DND-41 (cell line): Measurements from ENCODE around the gene FOXP4.

ENCODE experiments used
- ATAC-seq: fragments of 200-7000 bp; cut with Tn5 transposase; 3 replicates; pipeline ENCODE4 v1.9.1; 2021; ENCODE audit warnings: low read depth; ENCODE audit not compliant: insufficient read depth
- DNase-seq: peaks from one replicate; pipeline ENCODE4 v3.0.0-alpha.2; 2020
- H2AFZ ChIP-seq: 2 replicates; pipeline ENCODE4 v1.6.0; 2012; ENCODE audit warnings: low read depth, low read length
- H3K27ac ChIP-seq: 2 replicates; pipeline ENCODE4 v1.5.1; 2012; ENCODE audit warnings: low read length, inconsistent platforms
- H3K27me3 ChIP-seq: fragments of 200-600 bp; sonication (generic); 2 replicates; pipeline ENCODE4 v1.6.0; 2012; ENCODE audit warnings: low read length, mild to moderate bottlenecking, inconsistent platforms; ENCODE audit not compliant: insufficient read depth, poor library complexity
- H3K36me3 ChIP-seq: 2 replicates; pipeline ENCODE4 v1.5.1; 2012; ENCODE audit warnings: low read length, inconsistent platforms; ENCODE audit not compliant: insufficient read depth
- H3K4me1 ChIP-seq: 2 replicates; pipeline ENCODE4 v1.5.1; 2012; ENCODE audit warnings: mild to moderate bottlenecking, low read length; ENCODE audit not compliant: insufficient read depth
- H3K4me2 ChIP-seq: 2 replicates; pipeline ENCODE4 v1.6.0; 2012; ENCODE audit warnings: mild to moderate bottlenecking, moderate library complexity, low read length, inconsistent platforms; ENCODE audit not compliant: insufficient read depth
- H3K4me3 ChIP-seq, 2 experiments: fragments of 200-600 bp in 1 of 2; shearing (Covaris generic) in 1 of 2; 2 replicates each; pipeline ENCODE4 v1.5.1; 2012 to 2016; ENCODE audit warnings: inconsistent platforms in 2 of 2, low read length in 2 of 2, mild to moderate bottlenecking in 2 of 2, low read depth in 1 of 2, moderate library complexity in 1 of 2
- H3K79me2 ChIP-seq: 2 replicates; pipeline ENCODE4 v1.6.0; 2012; ENCODE audit warnings: low read length, inconsistent platforms; ENCODE audit not compliant: insufficient read depth
- H3K9ac ChIP-seq: 2 replicates; pipeline ENCODE4 v1.6.0; 2012; ENCODE audit warnings: low read depth, mild to moderate bottlenecking, inconsistent platforms, low read length, moderate library complexity
- H3K9me3 ChIP-seq: 2 replicates; pipeline ENCODE4 v1.5.1; 2012; ENCODE audit warnings: low read length, moderate library complexity, mild to moderate bottlenecking, inconsistent platforms; ENCODE audit not compliant: insufficient read depth, severe bottlenecking
- H4K20me1 ChIP-seq: 2 replicates; pipeline ENCODE4 v1.6.0; 2012; ENCODE audit warnings: low read length; ENCODE audit not compliant: insufficient read depth
- CTCF ChIP-seq: IDR thresholded peaks from 2 replicates; pipeline ENCODE4 v1.5.1; 2012; ENCODE audit warnings: borderline replicate concordance, low read length, moderate library complexity, mild to moderate bottlenecking; ENCODE audit not compliant: poor library complexity, severe bottlenecking; ENCODE audit errors: extremely low read depth
- EZH2 ChIP-seq: IDR thresholded peaks from 3 replicates; pipeline ENCODE4 v1.6.1; 2012; ENCODE audit warnings: borderline replicate concordance, low read depth, mild to moderate bottlenecking, moderate library complexity, low read length, inconsistent platforms; ENCODE audit not compliant: severe bottlenecking

Gene FOXP4

DNA sequence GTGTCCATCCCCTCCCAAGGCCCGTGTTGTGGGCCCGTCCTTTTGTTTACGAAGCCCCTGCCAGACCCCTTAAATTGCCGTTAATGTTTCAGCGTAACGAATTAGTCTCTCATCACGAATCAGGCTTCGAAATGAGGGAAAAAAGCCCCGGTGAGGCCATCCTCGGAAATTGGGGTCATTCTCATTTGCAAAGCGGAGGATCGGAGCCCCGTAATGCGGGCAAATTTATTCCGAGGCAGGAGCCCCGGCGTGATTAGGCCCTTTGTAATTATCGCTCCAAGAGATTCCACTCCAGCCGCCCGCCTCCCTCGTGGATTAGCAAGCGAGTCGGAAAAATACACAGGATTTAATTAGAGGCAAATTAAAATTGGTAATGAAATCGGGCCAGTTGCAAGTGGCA, 47.2 kb downstream of the FOXP4 start:
- TF ChIP-seq EZH2 (no peak), CTCF (no peak)
- no peaks in the 10 kb centered on the region for H3K27me3 ChIP-seq
- H3K4me1 ChIP-seq, result no peaks in the 10 kb centered on the region
- H3K9ac ChIP-seq, result no peak overlapping the region
- ATAC-seq (no peak), DNase-seq (no peak)
- H3K27ac ChIP-seq, result no peak overlapping the region
- H2AFZ ChIP-seq, result no peak overlapping the region
- H4K20me1 ChIP-seq, result no peaks in the 10 kb centered on the region
- no peak overlapping the region for H3K4me3 ChIP-seq
- H3K79me2 ChIP-seq, result no peaks in the 10 kb centered on the region
- peaks cover 80% of the 10 kb centered on the region for H3K36me3 ChIP-seq
- H3K4me2 ChIP-seq, result no peak overlapping the region
- no peaks in the 10 kb centered on the region for H3K9me3 ChIP-seq

- no peaks in the 10 kb centered on the region for H3K27me3 ChIP-seq
- no peaks in the 10 kb centered on the region for H3K4me1 ChIP-seq
- H3K36me3 ChIP-seq, result peaks cover 76% of the 10 kb centered on the region
- H3K4me2 ChIP-seq, result no peak overlapping the region
- no peak overlapping the region for H3K9ac ChIP-seq
- H4K20me1 ChIP-seq, result no peaks in the 10 kb centered on the region
- H3K79me2 ChIP-seq, result no peaks in the 10 kb centered on the region
- no peak overlapping the region for H2AFZ ChIP-seq
- no peak for ATAC-seq
- TF ChIP-seq EZH2 (no peak), CTCF (no peak)
- no peak overlapping the region for H3K27ac ChIP-seq
- no peak for DNase-seq
- no peak overlapping the region for H3K4me3 ChIP-seq
- no peaks in the 10 kb centered on the region for H3K9me3 ChIP-seq
These were observed 47.7 kb downstream of the FOXP4 start for GRCh38 chr6:41593839-41594238.

DNA sequence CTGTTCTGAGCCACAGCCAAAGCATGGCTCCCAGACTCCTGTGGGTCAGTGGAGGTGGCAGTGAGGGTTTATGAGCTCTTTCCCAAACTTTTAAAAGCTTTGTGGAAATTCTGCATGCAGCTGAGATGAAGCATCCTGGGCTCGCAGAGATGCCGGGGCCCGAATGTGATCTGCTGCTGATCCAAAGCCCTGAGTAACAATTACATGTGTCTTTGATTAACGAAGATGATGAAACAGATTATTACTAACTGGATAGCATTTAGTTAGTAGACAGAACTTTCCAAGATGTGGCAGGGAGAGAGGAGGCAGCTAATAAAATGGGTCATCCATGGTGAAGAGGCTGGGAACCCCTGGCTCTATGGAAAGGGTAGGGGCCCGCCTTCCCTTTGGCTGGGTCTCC, 48.1 kb downstream of the FOXP4 start:
- H2AFZ ChIP-seq, result no peak overlapping the region
- no peak for ATAC-seq
- no peak overlapping the region for H3K4me2 ChIP-seq
- TF ChIP-seq EZH2, result no peak
- no peak for TF ChIP-seq CTCF
- H3K27ac ChIP-seq, result no peak overlapping the region
- no peaks in the 10 kb centered on the region for H3K27me3 ChIP-seq
- no peaks in the 10 kb centered on the region for H4K20me1 ChIP-seq
- H3K9ac ChIP-seq, result no peak overlapping the region
- no peak for DNase-seq
- no peaks in the 10 kb centered on the region for H3K9me3 ChIP-seq
- H3K36me3 ChIP-seq, result peaks cover 75% of the 10 kb centered on the region
- no peak overlapping the region for H3K4me3 ChIP-seq
- no peaks in the 10 kb centered on the region for H3K4me1 ChIP-seq
- no peaks in the 10 kb centered on the region for H3K79me2 ChIP-seq

DNA sequence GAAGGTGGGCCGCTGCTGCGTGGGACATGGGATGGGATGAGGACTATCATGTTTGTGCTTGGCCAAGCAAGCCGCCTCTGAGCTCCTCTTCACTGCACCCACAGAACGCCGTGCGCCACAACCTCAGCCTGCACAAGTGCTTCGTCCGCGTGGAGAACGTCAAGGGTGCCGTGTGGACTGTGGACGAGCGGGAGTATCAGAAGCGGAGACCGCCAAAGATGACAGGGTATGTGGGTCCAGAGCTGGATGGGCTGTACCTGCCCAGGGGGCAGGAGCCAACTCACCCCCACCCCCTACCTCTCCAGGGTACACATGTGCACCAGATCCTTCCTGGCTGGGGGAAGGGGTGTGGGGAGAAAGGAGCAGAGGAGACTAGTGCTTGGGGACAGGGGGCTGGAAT, 48.6 kb downstream of the FOXP4 start:
- Histone ChIP-seq H3K27ac (no peak overlapping the region), H3K4me3 (no peak overlapping the region), H3K4me1 (no peaks in the 10 kb centered on the region), H3K36me3 (peaks cover 74% of the 10 kb centered on the region), H3K4me2 (no peak overlapping the region), H3K9ac (no peak overlapping the region), H3K27me3 (no peaks in the 10 kb centered on the region), H3K9me3 (no peaks in the 10 kb centered on the region), H2AFZ (no peak overlapping the region), H3K79me2 (no peaks in the 10 kb centered on the region), H4K20me1 (no peaks in the 10 kb centered on the region)
- no peak for ATAC-seq
- no peak for DNase-seq
- TF ChIP-seq CTCF, result no peak
- TF ChIP-seq EZH2, result no peak
